NB4 (cell line): ENCODE data around the gene ADM2.

ENCODE experiments used
- CTCF ChIP-seq: IDR thresholded peaks from one replicate; pipeline ENCODE4 v1.5.1; 2012; ENCODE audit warnings: low read depth, low read length
- MYC ChIP-seq: IDR thresholded peaks from 2 replicates; pipeline ENCODE4 v1.6.1; 2011; ENCODE audit warnings: low read depth, low read length
- POLR2A ChIP-seq: IDR thresholded peaks from 2 replicates; pipeline ENCODE4 v1.6.1; 2011; ENCODE audit warnings: mild to moderate bottlenecking; ENCODE audit not compliant: insufficient read length; ENCODE audit errors: extremely low read depth
- TF ChIP-seq, protein P1 (sequence below): IDR thresholded peaks from 2 replicates; pipeline ENCODE4 v1.6.1; 2011; ENCODE audit warnings: low read depth, low read length

- TF ChIP-seq CTCF (no peak), POLR2A (no peak), MYC (no peak)
- TF ChIP-seq, protein P1, sequence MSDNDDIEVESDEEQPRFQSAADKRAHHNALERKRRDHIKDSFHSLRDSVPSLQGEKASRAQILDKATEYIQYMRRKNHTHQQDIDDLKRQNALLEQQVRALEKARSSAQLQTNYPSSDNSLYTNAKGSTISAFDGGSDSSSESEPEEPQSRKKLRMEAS: no peak
Measured at GRCh38 chr22:50500452-50500851, 19.1 kb downstream of the ADM2 start.
